UCSD-AML1 (cell line): ENCODE measurements around the gene ARHGAP27.

Experiments
- DNase-seq: peaks from one replicate; lab custom pipeline; 2025; ENCODE audit not compliant: unreplicated experiment; lab: John Stamatoyannopoulos, UW

ARHGAP27 gene

GRCh38 chr17:45430738-45431530 is 1.7 kb downstream of the ARHGAP27 start:
- DNase-seq: no peak

DNA sequence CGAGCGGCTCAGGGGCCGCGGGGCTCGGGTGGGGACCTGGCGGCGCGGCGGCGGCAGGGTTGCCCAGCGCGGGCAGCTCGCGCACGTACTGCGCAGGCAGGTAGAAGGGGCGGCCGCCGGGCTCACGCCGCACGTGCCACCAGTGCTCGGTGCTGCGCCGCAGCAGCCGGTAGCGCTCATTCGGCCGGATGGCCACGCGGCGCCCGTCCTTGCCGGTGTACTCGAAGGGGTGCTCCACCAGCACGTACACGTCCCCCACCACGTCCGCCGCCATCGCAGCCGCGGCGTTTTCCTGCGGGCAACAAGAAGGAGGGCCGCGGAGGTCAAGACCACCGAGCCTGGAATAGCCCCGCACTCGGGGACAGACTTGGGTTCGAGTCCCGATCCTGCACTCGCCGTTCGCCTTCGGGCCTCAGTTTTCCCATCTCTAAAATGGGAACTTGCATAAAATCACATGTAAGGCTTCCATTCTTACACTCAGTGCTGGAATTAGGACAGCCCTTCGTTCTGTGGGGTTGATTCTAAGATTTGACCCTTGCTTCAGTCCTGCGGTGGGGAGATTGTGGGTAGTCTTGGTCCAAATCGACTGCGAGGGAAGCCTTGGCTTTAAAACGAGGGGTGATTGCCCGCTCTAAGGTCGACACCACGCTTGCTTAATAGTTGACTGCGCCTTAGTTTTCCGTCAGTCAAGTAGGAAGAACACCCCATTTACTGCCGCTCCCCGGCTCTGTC is 2.5 kb downstream of the ARHGAP27 start:
- no peak for DNase-seq

GRCh38 chr17:45429339-45430005 is 3.2 kb downstream of the ARHGAP27 start:
- DNase-seq: no peak

DNA sequence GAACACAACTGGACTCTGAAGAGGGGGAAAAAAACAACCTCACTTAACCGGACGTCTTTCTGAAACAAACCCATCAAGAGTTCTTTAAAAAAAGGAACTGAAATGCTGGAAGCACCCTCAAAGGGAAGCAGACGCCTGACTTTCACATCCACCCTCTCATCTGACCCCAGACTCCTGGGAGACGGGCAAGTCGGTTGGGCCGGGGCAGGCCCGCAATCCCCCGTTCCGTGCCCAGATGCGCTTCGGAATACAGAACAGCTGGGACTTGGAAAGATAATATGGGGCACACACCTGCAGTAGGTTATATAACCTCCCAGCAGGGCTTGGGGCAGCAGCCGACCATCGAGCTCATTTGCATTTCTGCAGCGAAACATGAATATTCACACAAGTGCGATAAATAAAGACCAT is 3.7 kb downstream of the ARHGAP27 start:
- no peak for DNase-seq

DNA sequence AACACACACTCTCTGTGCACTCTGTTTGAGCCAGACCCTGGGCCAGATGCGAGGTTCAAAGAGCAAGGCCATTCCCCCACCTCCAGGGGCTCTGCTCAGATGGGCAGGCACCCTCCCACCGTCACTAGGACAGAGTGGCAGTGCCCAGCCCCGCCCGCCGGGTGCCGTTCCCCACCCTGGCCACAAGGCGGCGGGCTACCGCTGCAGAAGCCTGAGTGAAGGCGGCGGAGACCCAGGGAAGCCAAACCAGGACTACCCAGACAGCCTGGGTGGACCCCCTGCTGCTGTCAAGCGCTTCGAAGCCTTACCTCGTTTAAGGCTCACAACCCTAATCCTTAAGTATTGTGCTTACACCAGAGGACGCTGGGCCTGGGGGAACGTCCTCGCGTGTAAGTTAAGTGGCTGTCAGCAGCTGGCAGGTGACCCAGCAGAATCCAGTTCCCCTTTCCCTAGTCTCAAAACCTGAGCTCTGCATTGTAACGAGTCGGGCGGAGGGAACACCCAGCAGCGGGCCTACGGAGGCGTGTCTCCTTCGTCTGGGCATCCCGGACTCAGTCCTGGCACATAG is 4.5 kb downstream of the ARHGAP27 start:
- DNase-seq: peak; percentile 81

DNA sequence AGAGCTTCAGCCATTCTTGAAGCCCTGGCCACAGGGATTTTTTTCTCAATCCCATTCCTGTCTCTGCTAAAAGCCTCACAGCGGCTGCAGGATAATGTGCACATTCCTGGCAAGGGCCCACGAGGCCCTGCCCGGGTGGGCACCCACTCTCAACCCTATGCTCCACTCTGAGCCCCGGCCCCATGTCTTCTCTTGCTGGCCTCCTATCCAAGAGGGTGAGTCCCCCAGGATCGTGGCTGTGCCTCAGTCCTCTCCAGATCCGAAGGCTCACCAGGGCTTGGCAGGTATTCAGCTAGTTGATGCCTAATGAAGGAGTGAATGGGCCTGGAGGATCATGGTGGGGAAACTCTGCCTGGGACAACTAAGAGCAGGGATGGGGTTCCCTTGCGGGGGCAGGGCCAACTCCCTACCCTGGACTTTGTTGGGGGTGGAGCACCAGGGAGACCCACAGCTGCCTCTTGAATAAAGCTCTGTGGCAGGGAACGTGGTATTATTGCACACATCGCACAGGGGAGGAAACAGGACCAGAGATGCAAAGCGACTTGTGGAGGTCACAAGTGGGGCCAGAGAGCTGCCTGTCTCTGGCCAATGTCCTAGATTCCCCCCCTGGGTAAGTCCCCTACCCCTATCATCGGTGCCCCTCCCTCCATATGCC is 5.4 kb downstream of the ARHGAP27 start:
- no peak for DNase-seq

DNA sequence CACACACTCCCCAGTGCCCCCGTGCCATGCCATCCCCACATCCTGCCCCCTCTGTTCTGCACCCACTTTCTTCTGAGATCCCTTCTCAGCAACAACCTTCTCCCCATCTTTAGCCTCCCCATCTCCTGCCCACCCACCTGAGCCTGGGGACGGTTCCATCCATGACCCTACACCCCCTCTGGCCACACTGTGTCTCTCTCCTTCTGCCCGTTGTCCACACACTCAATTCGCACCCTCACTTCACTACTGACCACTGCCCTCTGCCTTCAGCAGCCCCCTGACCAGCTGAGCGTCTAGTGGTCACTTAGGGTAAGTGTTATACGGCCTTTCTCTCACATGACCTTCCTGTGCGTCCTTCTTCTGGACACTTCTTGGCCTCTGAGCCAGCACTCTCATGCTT is 6.1 kb downstream of the ARHGAP27 start:
- DNase-seq: no peak

- no peak for DNase-seq
Measured at GRCh38 chr17:45425984-45426413, 6.7 kb downstream of the ARHGAP27 start.

DNA sequence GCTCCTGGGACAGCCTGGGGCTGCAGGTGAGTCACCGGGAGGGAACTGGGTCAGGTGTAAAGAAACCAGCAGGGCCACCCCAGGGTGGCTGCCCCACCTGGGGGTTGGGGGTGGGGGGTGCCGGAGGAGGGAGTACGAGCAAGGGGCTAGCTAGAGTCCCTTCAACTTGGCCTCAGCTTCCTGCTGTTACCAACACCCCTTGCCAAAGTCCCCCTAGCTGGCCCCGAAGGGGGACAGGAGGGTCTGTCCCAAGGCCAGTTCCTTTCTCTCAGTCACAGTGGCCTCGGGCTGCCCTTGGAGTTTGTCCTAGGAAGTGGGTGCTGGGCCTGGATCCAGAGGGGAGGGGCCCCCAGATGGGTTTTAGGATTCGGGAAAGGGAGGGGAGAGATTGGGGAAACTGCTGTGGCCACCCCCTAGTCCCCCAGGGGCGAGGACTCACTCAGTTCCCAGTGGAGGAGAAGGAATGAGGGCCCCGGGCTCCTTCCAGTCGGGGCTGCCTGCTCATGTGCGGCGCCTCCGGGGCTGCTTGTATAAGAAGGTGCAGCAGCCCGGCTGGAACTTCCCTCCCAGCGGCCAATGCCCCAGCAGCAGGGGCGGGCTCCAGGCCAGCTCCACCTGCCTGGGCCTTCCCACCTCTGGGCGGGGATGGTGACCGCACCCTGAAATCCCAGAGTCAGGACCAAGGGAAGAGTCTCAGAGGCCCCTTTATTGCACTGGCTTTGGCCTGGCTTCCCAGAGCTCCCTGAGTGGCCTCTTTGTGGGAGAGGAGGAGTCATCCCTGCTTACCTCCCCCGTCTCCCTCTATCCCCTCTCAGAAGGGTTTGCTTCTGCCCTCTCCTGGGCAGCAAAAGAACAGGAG is 7.3 kb downstream of the ARHGAP27 start:
- no peak for DNase-seq

DNA sequence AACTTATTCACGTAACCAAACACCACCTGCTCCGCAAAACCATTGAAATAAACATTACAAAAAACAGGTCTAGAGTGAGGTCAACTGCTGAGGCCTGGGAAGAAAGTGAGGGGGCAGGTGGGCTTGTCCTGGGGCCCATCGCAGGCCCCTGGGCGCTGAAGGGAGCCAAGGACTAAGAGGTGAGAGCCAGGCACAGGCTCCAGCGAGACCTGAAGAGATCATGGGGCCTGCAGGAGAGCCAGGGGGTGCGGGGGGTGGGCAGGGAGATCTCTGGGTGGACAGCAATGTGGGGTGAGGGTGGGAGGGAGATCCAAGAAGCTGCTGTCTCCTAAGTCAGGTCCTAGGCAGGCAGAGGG is 7.9 kb downstream of the ARHGAP27 start:
- no peak for DNase-seq

DNA sequence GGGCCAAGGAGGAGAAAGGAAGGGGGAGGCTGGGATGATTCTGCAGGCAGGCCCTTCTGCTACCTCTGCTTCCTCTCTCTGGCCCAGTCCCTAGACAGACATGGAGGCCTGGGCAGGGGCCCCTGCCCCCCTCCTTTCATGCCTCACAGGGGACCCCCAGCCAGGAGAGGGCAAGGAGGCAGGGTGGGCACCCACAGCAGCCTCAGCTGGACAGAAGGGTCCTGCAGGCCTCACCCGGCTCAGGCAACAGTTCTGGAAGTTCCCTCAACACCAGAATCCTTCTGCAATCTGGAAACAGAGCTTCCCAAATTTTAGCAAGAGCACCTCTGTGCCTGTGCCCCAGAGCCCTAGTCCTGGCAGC is 8.7 kb downstream of the ARHGAP27 start:
- no peak for DNase-seq

DNA sequence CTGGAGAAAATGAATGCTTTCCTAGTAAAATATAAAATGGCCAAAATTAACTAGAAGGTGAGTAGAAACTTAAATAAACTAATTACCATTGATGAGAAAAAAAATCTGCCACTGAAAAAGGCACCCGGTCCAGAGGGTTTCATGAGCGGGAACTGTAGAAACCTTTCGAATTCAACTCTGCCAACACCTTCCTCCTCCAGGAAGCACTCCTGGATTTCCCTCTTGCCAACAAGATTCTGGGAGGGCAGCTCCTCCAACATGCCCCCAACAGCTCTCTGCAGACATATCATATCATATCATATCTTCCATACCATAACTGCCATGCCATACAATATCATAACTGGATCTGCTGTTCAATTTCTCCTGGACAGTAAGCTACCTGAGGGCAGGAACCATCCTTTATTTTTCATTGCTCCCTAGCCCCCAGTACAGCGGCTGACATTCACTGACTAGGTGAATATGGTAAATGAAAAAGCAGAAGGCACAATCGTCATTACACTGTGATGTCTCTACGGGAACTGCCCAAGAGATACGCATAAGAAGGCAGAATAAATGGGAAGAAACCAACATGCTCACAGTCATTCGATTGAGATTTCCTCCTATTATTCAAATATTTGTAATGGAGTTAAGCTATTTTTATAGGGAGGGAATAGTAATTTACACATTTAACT is 9.2 kb downstream of the ARHGAP27 start:
- DNase-seq: no peak

GRCh38 chr17:45414990-45415881 is 17.4 kb downstream of the ARHGAP27 start:
- DNase-seq: no peak

- no peak for DNase-seq
Measured at GRCh38 chr17:45413498-45413923, 19.2 kb downstream of the ARHGAP27 start.

DNA sequence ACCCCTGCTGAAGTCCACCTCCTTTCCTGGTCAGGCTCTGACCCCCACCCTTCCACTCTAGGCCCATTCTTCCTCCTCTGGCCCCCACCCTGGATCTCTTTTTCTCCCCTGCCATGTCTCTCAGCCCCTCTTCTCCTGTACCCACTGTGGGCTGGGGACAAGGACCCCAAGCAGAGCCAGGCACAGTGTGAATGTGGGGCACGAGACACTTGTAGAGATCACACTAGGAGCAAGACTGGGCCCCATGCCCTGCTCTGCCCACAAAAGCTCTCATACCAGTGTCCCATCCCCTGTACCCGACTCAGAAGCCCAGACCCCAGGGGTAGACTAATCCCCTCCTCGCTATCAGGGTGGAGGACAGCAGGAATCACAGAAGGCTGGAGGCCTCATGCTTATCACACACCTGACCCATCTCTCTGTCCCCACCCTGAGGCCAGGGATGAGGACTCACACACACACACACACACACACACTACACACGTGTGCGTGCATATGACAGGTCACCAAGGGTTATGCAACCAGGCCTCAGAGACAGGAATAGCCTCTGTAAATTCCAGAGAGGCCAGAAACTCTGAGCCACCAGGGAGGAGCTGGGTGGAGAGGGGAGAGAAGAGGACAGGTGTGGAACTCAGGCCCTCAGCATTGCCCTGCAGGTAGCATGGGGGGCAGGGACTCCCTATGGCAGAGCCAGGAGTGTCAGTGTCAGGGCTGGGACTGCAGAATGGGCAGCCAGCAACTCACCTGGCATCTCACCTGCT is 21.1 kb downstream of the ARHGAP27 start:
- DNase-seq: no peak

GRCh38 chr17:45410144-45411091 is 22.3 kb downstream of the ARHGAP27 start:
- DNase-seq: peak; percentile 82

- DNase-seq: no peak
Measured at GRCh38 chr17:45409659-45410076, 23.0 kb downstream of the ARHGAP27 start.
